HG03097 (cell line): ENCODE data around the gene CTNNA3.

Experiments
- ATAC-seq: cut with Tn5 transposase; IDR thresholded peaks from one replicate; pipeline ENCODE4 v1.9.1; 2021; ENCODE audit not compliant: unreplicated experiment, low FRiP score

The CTNNA3 gene

DNA sequence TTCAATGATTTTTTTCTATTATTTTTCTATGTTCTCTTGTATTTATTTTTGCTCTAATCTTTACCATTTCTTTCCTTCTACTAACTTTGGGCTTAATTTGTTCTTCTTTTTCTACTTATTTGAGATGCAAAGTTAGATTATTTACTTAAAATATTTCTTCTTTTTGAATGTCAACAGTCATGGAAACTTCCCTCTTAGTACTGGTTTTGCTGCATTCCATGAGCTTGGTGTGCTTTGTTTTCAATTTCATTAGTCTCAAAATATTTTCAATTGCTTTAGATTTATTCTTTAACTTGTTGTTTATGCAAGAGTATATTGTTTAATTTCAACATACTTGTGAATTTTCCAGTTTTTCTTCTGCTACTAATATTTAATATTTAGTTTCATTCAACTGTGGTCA is 539.8 kb downstream of the CTNNA3 start:
- ATAC-seq = no peak

- no peak for ATAC-seq
Observed at GRCh38 chr10:67151471-67151870, 544.5 kb downstream of the CTNNA3 start.

GRCh38 chr10:67144530-67144929 is 551.5 kb downstream of the CTNNA3 start:
- no peak for ATAC-seq

GRCh38 chr10:67141300-67141699 is 554.7 kb downstream of the CTNNA3 start:
- no peak for ATAC-seq

GRCh38 chr10:67140641-67141040 is 555.4 kb downstream of the CTNNA3 start:
- no peak for ATAC-seq

DNA sequence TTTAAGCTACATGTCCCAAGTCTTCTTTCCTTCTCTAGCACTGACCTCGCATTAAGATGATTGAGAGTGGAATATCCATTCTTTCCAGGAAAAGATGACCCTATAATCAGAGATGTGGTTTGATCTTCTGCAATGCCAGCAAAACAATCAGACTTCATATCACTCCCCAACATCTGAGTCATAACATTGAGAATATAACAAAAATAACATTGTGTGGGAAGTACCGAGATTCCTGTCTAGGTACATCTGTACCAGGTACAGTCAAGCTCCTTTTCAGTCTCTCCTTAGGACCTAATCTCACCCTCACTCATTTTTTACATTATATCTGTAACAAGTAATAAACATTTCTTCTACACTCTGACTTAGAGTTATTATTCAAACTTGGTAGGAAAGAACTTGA is 568.6 kb downstream of the CTNNA3 start:
- ATAC-seq = no peak

DNA sequence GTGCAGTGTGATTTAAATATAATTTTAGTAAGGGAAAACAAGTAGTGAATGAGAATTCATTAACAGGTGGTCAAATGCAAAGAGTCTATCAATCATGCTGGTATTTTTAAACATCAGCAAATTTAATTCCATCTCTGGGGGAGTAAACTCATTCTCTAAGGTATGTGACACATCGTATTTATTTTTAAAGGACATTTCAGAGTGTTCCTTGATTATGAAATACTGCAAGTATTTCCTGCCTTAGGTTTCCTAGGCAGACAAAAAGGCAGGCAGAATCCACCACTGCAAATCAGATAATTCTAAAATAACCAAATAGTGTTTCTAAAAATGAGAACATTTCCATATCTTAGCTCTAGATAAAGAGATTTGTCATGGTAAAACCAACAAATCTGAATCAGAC is 576.3 kb downstream of the CTNNA3 start:
- ATAC-seq = no peak

DNA sequence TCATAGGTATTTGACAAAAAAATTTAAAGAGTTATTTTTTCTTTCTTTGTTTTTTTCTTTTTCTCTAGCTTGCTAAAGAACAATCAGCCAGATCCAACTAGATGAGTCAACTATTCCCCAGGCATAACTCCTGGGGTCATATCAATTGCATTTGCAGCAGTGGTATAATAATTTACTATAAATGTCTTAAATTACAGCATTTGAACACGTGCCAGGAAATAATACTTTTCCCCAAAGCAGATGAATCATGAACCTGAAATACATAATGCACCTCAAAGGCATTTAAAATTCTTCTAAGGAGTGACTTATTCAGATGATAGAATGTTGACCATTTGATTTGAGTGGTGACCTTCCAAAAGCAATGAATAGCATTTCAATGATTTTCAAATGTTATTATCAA is 580.0 kb downstream of the CTNNA3 start:
- ATAC-seq = no peak

DNA sequence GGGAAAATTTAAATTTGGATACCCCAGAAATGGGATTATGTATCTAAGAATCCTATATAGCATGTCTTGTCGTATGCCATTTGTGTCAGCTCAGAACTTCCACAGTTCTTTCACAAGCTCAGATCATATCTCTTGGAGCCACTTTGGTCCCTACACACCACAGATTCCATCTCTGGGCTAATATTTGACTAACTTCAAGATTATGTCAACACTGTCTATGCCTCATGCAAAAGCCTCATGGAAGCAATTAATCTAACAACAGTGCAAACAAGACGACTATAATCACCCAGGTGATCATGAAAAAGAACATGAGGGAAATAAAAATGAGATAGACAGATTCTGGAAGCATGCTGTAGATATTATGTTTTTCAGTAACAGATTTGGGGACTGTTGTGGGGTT is 581.0 kb downstream of the CTNNA3 start:
- ATAC-seq = no peak

DNA sequence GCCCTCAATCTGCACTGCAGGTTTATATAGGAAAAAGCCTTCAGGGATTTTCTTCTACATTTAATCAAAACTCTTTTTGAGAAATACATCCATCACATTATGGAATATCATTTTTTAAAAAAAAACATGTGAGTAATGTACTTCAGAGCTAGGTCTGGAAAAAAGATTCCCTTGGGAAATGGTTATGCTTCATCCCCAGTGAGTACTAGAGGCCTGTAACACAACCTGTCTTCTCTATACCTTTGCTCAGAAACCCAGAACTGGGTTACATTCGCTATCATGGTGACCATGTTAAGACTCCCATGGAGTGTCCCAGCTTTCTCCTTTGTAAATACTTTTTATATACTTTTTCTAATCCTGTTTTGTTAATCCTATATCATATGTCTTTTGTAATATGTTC is 583.2 kb downstream of the CTNNA3 start:
- no peak for ATAC-seq

- ATAC-seq = no peak
Observed at GRCh38 chr10:67110286-67110685, 585.7 kb downstream of the CTNNA3 start.

DNA sequence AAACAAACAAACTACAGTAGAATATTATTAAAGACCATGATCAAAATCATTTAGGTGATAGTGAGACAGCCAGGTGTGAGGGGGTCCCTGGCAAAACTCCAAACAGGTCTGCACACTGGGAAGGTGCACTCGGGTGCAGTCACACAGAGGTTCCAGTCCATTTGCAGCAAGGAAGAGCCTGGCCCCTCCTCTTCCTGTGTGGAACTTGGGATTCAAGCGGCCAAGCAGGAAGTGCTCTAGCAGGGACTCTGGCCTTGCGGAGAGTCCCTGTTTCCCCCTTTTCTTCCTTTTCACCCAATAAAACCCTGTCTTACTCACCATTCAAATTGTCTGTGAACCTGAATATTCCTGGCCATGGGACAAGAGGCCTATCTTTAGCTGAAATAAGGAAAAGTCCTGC is 588.3 kb downstream of the CTNNA3 start:
- no peak for ATAC-seq

DNA sequence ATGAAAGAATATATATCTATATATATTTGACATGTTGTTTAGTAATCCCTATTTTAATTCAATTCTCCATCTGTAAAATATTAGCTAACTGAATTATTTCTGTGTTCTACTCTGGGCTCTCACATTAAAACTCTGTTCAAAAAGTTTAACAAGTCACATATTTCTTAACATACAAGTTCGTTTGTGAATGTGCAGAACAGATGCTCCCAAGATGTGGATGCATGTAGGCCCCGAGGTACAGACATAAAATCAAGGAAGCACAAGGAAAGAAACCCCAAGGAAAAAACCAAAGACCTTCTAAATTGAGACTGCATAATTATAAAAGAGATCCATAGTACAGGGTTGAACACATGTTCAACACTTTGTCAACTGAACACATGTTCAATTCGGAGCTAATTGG is 595.0 kb downstream of the CTNNA3 start:
- ATAC-seq = no peak

- no peak for ATAC-seq
Observed at GRCh38 chr10:67098461-67098860, 597.5 kb downstream of the CTNNA3 start.

DNA sequence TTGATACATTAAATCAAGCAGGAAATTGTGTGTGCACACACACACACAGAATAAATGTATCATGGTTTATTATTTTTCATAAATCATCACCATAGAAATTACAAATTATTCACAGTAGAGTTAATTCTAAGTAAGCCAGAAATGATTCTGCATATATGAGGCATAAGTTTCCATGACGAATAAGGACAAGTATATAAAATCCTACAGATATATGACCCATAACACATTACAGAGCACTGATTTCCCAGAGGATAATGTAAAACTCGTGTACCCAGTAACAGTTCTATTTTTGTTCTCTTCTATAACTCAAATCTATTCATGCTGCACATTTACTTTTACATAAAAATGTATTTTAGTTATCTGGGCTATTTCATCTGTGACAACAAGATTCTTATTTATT is 600.5 kb downstream of the CTNNA3 start:
- ATAC-seq = no peak

GRCh38 chr10:67088036-67088435 is 608.0 kb downstream of the CTNNA3 start:
- ATAC-seq = no peak

DNA sequence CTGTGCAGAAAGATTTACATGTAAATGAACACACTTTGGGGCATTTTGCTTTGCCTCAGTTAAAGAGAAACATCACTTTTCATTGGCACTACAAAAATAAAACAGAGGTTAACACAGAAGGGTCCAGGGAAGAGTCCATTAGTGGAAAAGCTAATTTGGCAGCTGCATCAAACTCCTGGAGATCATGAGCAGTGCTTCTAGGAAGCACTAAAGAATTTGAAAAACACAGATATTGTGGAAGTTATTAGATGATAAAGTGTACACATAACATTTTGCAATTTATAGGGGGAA is 608.9 kb downstream of the CTNNA3 start:
- ATAC-seq = no peak

GRCh38 chr10:67086327-67087134 is 609.5 kb downstream of the CTNNA3 start:
- no peak for ATAC-seq

DNA sequence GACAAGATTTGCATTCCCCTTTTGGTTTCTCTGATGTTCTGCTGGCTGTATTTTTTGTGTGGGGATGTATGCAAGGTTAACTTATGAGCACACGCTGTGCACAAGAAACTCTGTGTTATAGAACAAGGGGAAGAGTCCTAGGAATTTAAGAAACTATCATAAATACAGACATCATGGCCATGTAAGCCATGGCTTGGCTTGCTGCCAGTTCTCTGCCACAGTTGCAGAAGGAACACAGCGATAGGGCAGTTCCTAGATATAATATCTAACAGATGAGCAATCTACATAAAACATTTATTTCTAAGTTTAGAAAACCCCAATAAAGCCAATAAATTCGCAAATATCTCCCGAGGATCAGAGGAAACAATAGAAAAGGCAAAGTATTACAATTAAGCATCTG is 616.9 kb downstream of the CTNNA3 start:
- ATAC-seq = no peak

GRCh38 chr10:67077376-67077775 is 618.6 kb downstream of the CTNNA3 start:
- no peak for ATAC-seq

GRCh38 chr10:67076144-67076543 is 619.9 kb downstream of the CTNNA3 start:
- no peak for ATAC-seq

- ATAC-seq = no peak
Observed at GRCh38 chr10:67075491-67075971, 620.5 kb downstream of the CTNNA3 start.

GRCh38 chr10:67072654-67073053 is 623.3 kb downstream of the CTNNA3 start:
- no peak for ATAC-seq
